A673 (cell line): Measurements from ENCODE around the gene CAMSAP2.

Experiments
- CTCF ChIP-seq: fragments of 300-800, 200-600 bp; sonication (generic); conservative IDR thresholded peaks from 2 replicates; pipeline ENCODE4 v1.5.1; 2017; ENCODE audit warnings: low read depth, mild to moderate bottlenecking, antibody characterized with exemption, low read length, moderate library complexity, mixed read lengths
- EZH2 ChIP-seq: fragments of 200-600 bp; sonication (generic); IDR thresholded peaks from 2 replicates; pipeline ENCODE4 v1.6.1; 2017; ENCODE audit warnings: borderline replicate concordance, low read depth, mild to moderate bottlenecking, mixed read lengths, antibody characterized with exemption, low read length; ENCODE audit not compliant: poor library complexity, severe bottlenecking

DNA sequence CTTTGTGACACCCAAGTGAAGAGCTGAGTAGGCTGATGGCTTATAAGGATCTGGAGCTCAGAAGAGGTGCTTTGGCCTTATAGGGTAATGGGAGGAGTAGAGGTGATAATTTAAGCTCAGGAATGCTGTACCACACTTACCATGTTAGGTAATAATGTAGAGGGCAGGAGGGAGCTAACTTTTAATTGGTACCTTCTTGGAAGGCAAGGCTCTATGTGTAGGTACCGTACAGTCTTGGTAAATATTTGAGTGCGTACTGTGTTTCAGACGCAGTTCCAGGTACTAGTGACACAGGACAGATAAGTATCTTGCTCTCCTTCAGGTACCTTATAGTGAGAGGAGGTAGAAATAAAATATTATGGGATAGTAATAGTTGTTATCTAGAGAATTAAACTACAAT, 16.8 kb downstream of the CAMSAP2 start:
- TF ChIP-seq CTCF = no peak
- no peak for TF ChIP-seq EZH2
